Adrenal gland (tissue), 5 donors: ENCODE measurements around the gene TTLL12.

ENCODE experiments used
- CTCF ChIP-seq, 6 experiments: fragments of 450-650 bp in 4 of 6; fragments of 200-600 bp in 2 of 6; sonication (generic) in 1 of 6; IDR thresholded peaks; 1 replicate in 5 of 6; 2 replicates in 1 of 6; pipeline versions ENCODE4 v1.5.1 to v1.8.0; 2016 to 2021; ENCODE audit warnings: antibody characterized with exemption in 6 of 6, mild to moderate bottlenecking in 2 of 6, moderate library complexity in 1 of 6
- POLR2A ChIP-seq, 2 donors: fragments of 450-650 bp; IDR thresholded peaks; one replicate each; pipeline ENCODE4 v1.6.1; 2017; ENCODE audit warnings: antibody characterized with exemption in 2 of 2, mild to moderate bottlenecking in 2 of 2, moderate library complexity in 1 of 2
- donor health status: DM: no; HTN: no; CAD: no.

- TF ChIP-seq CTCF (IDR thresholded peaks at IDR 0.05): no peak
- TF ChIP-seq POLR2A (IDR thresholded peaks at IDR 0.05): no peak
These were observed 38.7 kb upstream of the TTLL12 start for GRCh38 chr22:43225609-43226008.
